ENCODE measurements around the gene NCK2. TPM values are rescaled to one million over a fixed set of nuclear protein-coding genes. Genes with fewer than 3 reads are reported as not detected.

NCK2 gene
- polyA plus RNA-seq, 2 of the 4 experiments (the other 2 are of a cell fraction): 17.1 to 17.8 TPM

DNA sequence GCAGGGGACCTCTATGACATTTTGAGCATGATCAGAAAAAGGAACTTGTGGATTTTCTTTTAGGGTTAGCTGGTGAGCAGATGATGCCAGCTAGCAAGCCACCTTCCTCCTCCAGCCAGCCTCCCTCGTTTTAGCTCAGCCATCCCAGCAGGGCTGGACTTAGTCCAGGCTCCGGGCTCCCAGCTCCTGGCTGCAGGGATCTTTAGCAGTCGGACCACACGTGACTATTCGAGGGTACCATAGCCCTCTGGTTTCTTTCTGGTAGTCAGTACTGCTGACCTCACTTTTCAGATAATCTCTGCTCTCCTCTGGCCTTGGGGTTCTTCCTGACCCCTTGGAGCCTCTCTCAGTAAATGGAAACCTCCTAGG lies 31.8 kb downstream of the NCK2 start (continued):
- TF ChIP-seq GATA3 (IDR thresholded peaks at IDR 0.05; ENCODE audit: borderline replicate concordance): no peak

GRCh38 chr2:105777031-105777482 lies 32.3 kb downstream of the NCK2 start:
- no peak for FAIRE-seq
- DNase-seq (ENCODE audit: low read depth in 1 of 2, low spot score in 1 of 2): no peak
- Histone ChIP-seq H3K4me2 (no peak overlapping the region), H3K9me3 (no peaks in the 10 kb centered on the region), H3K4me3 (no peak overlapping the region), H3K27ac (no peak overlapping the region), H3K4me1 (no peaks in the 10 kb centered on the region)
- POLR2A ChIA-PET: no interaction called here
- no peak for TF ChIP-seq ZNF302 (CRISPR knock-in tag; IDR thresholded peaks at IDR 0.05)
- TF ChIP-seq, protein P1, sequence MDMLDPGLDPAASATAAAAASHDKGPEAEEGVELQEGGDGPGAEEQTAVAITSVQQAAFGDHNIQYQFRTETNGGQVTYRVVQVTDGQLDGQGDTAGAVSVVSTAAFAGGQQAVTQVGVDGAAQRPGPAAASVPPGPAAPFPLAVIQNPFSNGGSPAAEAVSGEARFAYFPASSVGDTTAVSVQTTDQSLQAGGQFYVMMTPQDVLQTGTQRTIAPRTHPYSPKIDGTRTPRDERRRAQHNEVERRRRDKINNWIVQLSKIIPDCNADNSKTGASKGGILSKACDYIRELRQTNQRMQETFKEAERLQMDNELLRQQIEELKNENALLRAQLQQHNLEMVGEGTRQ (IDR thresholded peaks at IDR 0.05): no peak
- no peak for TF ChIP-seq SMC3 (IDR thresholded peaks at IDR 0.05)
- no peak for TF ChIP-seq SREBF2 (IDR thresholded peaks at IDR 0.05)
- TF ChIP-seq, protein P2, sequence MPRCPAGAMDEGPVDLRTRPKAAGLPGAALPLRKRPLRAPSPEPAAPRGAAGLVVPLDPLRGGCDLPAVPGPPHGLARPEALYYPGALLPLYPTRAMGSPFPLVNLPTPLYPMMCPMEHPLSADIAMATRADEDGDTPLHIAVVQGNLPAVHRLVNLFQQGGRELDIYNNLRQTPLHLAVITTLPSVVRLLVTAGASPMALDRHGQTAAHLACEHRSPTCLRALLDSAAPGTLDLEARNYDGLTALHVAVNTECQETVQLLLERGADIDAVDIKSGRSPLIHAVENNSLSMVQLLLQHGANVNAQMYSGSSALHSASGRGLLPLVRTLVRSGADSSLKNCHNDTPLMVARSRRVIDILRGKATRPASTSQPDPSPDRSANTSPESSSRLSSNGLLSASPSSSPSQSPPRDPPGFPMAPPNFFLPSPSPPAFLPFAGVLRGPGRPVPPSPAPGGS (IDR thresholded peaks at IDR 0.05): no peak
- no peak for TF ChIP-seq HOXB13 (CRISPR knock-in tag; IDR thresholded peaks at IDR 0.05; ENCODE audit: low read depth)
- TF ChIP-seq MYC (IDR thresholded peaks at IDR 0.05; ENCODE audit: borderline replicate concordance, low read length): no peak
- TF ChIP-seq RNF2 (IDR thresholded peaks at IDR 0.05; ENCODE audit: borderline replicate concordance, low read depth): no peak
- no peak for TF ChIP-seq TP53 (CRISPR knock-in tag; IDR thresholded peaks at IDR 0.05)
- TF ChIP-seq MAX (IDR thresholded peaks at IDR 0.05): no peak
- TF ChIP-seq, protein P3, sequence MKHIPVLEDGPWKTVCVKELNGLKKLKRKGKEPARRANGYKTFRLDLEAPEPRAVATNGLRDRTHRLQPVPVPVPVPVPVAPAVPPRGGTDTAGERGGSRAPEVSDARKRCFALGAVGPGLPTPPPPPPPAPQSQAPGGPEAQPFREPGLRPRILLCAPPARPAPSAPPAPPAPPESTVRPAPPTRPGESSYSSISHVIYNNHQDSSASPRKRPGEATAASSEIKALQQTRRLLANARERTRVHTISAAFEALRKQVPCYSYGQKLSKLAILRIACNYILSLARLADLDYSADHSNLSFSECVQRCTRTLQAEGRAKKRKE (CRISPR knock-in tag; IDR thresholded peaks at IDR 0.05; ENCODE audit: low read depth): no peak
- TF ChIP-seq, protein P4, sequence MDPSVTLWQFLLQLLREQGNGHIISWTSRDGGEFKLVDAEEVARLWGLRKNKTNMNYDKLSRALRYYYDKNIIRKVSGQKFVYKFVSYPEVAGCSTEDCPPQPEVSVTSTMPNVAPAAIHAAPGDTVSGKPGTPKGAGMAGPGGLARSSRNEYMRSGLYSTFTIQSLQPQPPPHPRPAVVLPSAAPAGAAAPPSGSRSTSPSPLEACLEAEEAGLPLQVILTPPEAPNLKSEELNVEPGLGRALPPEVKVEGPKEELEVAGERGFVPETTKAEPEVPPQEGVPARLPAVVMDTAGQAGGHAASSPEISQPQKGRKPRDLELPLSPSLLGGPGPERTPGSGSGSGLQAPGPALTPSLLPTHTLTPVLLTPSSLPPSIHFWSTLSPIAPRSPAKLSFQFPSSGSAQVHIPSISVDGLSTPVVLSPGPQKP (IDR thresholded peaks at IDR 0.05; ENCODE audit: low read depth, low read length): no peak
- TF ChIP-seq ZC3H11A (IDR thresholded peaks at IDR 0.05): no peak
- TF ChIP-seq RARB (CRISPR knock-in tag; IDR thresholded peaks at IDR 0.05): no peak
- TF ChIP-seq JUNB (IDR thresholded peaks at IDR 0.05): no peak
- no peak for TF ChIP-seq HMGXB4 (CRISPR knock-in tag; IDR thresholded peaks at IDR 0.05; ENCODE audit: borderline replicate concordance)
- TF ChIP-seq EP300 (IDR thresholded peaks at IDR 0.05): no peak
- TF ChIP-seq RAD21 (conservative IDR thresholded peaks at IDR 0.05 in 1 of 2, IDR thresholded peaks at IDR 0.05 in 1 of 2): no peak
- 95% methylated on average over 9 of the region's 13 CpGs for WGBS (ENCODE audit: missing lambda C conversion rate)
- CTCF ChIA-PET: interaction anchor here (1.3 kb wide), 1 partner anchor 328 kb away, joined by 3 read pairs; no protein-coding TSS in a partner anchor
- no peak for ATAC-seq

All from A549 (cell line).